GM21367 (cell line): ENCODE data around the gene PLXDC2.
A peak's percentile ranks its signal among the peaks of the same experiment; 100 is the strongest.
"Not testable (repeated sequence)": the region's sequence is repeated elsewhere in the genome, so short reads cannot be mapped to it uniquely, and the experiment has no call there.

Source experiments
- ATAC-seq: cut with Tn5 transposase; IDR thresholded peaks from one replicate; pipeline ENCODE4 v1.9.1; 2021; ENCODE audit not compliant: unreplicated experiment

PLXDC2 gene

DNA sequence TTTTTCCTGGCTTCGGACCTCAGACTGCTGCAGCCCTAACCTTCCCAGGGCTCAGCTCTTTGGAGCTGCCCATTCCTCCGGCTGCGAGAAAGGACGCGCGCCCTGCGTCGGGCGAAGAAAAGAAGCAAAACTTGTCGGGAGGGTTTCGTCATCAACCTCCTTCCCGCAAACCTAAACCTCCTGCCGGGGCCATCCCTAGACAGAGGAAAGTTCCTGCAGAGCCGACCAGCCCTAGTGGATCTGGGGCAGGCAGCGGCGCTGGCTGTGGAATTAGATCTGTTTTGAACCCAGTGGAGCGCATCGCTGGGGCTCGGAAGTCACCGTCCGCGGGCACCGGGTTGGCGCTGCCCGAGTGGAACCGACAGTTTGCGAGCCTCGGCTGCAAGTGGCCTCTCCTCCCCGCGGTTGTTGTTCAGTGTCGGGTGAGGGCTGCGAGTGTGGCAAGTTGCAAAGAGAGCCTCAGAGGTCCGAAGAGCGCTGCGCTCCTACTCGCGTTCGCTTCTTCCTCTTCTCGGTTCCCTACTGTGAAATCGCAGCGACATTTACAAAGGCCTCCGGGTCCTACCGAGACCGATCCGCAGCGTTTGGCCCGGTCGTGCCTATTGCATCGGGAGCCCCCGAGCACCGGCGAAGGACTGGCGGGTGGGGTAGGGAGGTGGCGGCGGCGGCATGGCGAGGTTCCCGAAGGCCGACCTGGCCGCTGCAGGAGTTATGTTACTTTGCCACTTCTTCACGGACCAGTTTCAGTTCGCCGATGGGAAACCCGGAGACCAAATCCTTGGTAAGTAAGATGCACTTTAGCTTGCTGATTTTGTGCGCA, at the start of gene PLXDC2:
TSS of gene PLXDC2 (plus strand) at position 22 of the 820 bp plus-strand sequence.
- ATAC-seq: no peak

DNA sequence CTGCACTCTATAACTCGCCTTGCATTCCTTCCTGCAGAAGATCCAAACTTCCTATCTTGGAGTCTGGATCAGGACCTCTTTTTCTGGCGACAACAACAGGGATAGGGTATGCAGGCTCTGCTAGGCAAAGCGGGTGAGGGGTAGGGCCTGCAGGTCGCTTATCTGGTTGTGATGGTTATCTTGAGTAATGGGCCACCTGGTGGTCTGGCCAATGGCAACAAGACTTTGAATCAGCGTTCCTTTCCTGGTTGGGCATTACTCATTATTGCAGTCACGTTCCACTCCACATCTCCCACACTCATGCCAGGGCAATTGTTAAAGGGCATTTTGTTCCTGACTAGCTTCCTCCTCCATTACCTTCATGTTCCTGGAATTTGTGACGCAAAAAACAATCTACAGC, 48.4 kb upstream of the PLXDC2 start:
- no peak for ATAC-seq

DNA sequence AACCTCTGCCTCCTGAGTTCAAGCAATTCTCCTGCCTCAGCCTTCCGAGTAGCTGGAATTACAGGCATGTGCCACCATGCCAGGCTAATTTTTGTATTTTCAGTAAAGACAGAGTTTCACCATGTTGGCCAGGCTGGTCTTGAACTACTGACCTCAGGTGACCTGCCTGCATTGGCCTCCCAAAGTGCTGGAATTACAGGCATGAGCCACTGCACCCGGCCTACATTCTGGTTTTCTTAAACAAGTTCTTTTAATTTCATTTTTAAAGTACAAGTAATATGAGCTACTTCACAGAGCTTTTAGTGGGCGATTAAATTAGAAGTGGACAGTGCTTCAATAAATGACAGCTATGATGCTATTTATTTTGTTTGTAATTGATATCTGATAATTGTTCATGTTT, 46.4 kb upstream of the PLXDC2 start:
- not testable (repeated sequence) for ATAC-seq

DNA sequence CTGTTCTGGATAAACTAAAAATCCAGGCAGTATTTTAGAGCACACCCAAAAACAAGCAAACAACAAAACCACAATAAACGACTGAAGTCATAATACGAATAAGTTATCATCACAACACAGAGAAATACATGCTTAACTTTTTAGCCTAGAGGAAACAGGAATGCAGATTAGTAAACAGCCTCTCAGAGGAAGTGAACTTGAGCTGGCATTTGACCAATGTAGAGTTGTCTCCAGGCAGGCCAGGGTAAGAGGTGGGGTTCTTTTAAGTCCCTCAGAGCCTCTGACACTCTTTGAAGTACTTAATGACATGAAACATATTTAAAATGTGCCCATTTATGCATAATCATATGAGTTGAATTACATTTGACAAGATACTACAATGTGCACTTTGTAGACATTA, 43.3 kb upstream of the PLXDC2 start:
- no peak for ATAC-seq

DNA sequence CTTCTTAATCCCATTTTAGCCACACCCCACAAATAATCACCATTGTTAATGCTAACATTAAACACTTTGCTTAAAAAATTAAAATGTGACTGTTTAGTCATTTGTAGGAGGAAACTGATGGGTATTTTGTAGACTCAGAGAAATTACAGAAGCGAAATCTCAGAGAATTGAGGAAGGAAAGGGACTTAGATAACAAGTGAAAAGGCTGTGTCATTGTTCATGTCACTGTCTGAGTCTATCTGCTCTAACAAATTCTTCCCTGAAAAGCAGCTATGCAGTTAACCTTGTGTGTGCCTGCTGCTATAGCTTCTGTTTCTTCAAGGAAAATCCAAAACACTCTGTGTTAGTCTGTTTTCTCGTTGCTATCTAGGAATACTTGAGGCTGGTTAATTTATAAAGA, 40.9 kb upstream of the PLXDC2 start:
- no peak for ATAC-seq

DNA sequence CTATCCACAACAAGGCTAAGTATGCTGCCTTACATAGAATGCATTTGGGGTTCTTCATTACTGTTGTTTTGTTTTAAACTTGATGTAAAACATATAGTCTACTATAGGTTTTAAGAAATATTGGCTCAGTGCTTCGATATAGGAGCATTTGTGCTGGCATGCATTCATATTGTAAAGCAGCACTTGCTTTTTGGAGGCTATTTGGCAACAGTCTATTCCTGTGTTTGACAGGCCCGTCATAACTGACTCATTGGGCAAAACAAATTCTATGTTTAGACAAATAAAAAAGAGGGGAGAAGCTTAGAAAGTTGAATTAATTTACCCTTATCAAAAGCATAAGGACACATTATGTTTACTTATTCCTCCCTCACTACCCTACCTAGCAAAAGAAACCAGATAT, 38.4 kb upstream of the PLXDC2 start:
- no peak for ATAC-seq

DNA sequence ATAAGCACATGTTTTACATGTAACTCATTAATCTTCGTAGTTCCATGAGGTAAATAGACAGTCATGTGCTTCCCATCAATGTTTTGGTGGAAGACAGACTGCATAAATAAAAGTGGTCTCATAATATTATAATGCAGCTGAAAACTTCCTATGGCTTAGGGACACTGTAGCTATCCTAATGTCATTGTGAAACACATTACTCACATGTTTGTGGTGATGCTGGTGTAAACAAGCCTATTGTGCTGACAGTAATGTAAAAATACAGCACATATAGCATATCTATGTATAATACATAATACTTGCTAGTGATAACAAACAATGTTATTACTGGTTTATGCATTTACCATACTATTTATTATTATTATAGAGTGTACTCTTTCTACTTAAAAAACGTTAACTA, 37.2 kb upstream of the PLXDC2 start:
- no peak for ATAC-seq

DNA sequence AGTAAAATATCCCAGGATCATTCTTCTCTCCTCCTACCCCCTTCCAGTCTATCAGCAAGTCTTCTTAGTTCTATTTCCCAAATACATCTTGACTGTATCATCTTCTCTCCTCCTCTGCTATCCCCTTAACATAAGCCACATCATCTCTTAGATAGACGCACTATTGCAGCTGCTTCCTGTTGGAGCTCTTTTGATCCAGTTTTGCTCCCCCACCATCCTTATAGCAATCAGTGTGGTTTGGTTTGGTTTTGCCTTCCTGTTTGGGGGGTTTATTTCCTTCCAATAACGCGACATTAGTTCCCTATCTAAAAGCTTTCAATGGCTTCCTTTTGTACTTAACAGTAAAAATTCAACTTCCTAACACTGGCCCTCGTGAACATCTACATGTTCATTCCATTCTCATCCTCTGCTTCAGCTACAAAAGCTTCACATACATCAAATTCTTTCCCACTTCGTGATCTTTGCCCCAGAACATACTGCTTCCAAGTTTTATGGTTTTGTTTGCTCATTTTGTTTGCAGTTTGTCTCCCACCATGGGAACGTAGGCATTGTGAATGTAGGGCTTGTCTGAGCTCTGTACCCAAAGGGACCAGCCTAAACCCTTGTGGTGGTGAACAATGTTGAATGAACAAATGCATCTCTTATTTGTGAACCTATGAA, 33.7 kb upstream of the PLXDC2 start:
- no peak for ATAC-seq

DNA sequence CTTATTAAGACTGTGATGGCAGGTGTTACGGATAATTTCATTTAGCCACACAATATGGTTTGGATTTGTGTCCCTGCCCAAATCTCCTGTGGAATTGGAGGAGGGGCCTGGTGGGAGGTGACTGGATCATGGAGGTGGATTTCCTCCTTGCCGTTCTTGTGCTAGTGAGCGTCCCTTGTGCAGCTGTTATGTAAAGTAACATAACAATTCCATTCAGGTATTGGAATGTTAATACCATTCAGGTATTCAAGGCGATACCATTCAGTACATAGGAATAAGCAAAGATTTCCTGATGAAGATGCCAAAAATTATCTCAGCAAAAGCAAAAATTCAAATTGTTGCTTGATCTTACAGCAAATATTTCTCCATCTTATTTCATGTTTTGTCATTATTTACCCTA, 32.5 kb upstream of the PLXDC2 start:
- no peak for ATAC-seq

DNA sequence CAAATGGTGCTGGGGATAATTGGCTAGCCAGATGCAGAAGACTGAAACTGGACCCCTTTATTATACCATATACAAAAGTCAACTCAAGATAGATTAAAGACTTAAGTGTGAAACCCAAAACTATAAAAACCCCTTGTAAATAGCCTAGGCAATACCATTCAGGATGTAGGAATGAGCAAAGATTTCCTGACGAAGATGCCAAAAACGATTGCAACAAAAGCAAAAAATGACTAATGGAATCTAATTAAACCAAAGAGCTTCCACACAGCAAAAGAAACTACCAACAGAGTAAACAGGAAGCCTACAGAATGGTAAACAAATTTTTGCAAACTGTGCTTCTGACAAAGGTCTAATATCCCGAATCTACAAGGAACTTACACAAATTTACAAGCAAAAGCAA, 30.9 kb upstream of the PLXDC2 start:
- ATAC-seq: no peak

DNA sequence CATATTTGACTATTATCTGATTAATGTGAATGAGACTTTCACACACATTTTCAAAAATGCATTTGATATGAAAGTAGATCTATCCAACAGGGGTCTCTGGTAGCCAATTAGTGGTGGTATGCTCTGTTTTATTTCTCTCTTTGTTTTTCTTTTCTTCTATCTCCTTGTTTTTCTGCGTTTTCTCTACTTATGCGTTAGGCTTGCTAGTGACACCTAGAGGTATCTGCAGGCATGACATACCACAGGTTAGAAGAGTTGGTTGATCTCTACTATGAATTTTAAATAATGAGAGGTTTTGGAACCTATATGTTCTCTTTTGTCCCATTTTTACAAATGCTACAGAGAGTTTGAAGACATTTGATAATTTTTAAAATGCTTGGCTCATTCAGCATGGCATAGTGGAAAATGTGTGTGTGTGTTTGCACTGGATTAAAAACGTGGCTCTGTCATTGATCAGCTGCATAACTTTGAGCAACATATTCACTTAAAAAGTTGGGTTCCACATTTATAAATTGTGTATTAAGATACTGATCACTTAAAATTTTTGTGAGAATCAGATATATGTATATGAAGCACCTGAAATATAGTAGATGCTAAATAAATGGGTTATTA, 28.1 kb upstream of the PLXDC2 start:
- peak; percentile 64 for ATAC-seq

DNA sequence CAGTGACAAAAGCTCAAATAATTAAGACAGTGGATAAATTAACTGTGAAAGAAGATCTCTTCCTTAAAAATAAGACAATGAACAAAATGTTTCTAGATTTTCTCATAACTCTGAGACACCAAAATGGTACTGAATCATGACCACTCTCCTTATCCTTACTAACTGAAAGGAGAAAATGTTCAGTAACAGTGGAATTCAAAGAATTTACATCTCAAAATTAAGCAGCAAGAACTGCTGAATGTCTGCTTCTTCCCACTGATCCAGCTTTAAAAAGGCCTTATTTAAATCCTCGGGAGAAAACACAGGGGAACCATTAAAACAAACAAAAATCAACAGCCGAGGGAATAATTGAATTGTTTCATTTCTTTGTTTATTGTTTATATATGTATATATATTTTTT, 27.3 kb upstream of the PLXDC2 start:
- no peak for ATAC-seq

DNA sequence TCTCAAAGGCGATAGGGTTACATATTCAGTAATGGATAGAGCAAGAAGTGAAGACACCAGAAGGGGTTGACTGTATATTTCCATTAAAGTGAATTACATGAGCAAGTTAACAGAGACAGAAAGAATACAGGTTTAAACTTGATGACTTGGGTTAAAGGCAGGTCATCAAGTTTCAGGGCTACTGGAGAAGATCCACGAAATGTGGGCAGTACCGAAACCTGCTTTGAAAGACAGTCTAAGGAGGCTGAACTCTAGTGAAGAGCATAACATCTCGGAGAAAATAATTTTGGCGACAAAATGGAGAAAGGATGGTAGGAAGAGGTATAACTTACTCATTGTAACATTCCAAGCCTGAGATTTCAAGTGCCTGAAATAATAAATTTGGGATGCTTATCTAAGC, 26.6 kb upstream of the PLXDC2 start:
- ATAC-seq: no peak

DNA sequence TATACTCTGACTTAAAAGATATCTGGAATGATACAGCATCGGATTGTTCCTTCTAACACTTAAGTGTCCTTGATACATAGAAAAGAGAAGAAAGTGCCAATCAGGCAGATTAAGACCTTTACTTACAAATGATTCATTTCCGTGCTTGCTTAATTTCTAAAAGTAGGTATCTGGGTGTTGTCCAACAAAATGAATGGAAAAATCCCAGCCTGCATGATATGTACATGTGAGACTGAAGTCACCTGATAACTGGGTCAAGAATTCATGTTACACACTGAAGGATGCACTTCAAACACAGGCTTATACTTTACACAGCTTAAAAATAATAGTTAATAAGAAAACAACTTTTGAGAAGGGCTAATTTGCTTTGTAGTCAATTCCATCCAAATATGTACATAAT, 25.2 kb upstream of the PLXDC2 start:
- no peak for ATAC-seq

DNA sequence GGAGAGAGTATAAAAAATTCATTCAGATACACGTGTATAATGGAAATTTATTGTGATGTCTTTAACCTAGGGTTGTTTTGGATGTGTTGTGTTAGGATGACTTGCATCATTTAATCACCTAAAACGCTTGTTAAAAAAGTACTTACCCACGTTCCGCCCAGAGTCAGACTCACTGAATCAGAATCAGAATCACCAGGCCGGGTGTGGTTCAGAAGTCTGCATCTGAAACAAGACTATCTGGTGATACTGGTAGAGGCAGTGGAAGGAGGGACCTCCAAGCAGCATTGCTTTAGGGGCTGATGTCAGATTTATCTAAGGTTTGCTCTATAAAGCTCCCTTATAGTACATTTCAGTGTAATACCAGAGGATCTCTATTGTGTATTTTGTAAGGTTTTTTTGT, 20.5 kb upstream of the PLXDC2 start:
- no peak for ATAC-seq

DNA sequence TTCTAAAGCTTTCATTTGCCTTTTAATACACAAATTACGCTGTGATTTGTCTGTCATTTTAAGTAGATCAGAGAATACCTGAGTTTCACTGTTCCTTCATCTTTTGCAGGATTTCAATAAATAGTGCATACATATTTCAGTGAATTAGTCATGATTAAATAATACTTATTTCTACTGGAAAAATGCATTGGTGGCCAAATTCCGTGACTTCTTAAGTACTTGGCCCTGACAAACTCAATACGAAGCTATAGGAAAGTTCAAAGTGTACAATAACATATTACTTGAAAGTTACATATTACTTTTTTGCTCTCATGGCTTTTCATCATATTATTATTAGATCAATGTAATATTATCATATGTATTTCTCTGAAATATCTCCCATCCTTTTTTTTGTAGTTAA, 16.1 kb upstream of the PLXDC2 start:
- no peak for ATAC-seq

DNA sequence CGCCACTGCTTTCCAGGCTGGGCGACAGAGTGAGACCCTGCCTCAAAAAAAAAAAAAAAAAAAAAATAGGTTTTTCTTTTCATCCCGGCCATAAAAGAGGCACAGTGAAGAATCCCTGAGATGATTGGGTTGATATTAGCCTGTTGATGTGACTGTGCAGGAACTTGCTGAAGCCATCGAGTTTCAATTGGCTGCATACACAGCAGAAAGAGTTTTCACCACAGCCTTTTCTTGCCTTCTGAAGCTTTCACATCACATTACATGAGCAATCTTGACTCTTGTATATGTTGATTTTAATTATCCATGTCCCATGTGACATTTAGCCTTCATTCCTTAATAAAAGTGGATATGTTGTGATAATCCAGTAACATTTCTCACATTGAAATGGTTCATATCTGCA, 14.9 kb upstream of the PLXDC2 start:
- ATAC-seq: no peak

DNA sequence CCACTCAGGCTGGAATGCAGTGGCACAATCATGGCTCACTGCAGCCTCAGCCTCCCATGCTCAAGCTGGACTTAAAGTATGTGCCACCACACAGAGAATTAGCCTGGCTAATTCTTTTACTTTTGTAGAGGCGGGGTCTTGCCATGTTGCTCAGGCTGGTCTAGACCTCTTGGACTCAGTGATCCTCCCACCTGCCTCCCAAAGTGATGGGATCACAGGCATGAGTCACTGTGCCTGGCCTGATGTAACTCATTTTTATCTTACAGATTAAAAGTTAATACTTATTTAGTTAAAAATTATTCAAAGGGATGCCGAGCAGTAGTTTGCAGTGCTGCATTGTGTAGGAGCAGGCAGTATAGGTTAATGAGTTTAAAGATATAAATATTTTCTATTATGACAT, 12.6 kb upstream of the PLXDC2 start:
- no peak for ATAC-seq

DNA sequence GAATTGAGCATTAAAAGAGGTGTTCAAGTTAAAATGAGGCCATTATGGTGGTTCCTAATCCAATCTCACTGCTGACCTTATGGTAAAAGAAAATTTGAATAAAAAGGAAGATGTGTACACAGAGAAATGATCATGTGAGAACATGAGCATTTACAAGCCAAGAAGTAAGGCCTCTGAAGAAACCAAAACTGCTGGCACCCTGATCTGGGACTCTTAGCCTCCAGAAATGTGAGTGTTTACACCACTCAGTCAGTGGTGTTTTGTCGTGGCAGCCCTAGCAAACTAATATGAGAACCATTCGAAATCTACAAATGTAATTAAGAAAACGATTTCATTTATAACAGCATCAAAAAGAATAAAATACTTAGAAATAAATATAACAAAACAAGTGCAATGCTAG, 6.8 kb upstream of the PLXDC2 start:
- no peak for ATAC-seq

DNA sequence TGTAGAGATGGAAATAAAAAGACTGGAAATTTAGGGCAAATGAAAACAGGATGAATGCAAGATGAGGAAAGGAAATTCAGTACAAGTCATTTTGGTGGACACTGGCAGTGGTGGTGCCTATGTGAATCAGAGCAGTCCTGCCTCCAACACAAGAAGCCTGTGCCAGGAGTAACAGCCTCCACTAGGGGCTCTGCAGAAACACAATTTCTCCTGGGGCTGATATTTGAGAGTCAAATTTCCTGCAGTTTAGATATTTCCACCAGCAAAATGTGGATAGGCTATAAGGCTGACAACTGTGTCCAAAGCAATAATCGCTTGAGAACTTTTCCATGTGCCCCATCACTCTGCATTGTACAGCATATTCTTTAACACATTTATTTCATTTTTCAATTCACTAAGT, 4.7 kb upstream of the PLXDC2 start:
- no peak for ATAC-seq

DNA sequence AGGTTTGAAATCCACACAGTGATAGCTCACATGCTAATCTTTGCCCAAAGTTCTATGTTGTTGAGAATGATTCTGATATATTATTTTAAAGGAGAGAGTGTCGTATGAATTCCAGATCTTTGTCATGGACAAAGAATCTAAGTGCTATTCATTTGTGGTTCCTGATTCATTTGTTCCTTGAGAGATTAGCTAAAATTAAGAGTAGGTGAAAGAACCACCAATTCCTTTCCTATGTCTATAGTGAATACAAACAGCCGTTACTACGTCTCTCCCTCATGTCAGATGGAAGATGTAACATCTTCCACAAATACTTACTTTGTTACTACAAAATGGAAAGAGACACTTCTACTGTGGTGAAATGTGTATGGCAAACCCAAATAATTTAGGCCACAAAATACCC, 3.3 kb upstream of the PLXDC2 start:
- no peak for ATAC-seq

DNA sequence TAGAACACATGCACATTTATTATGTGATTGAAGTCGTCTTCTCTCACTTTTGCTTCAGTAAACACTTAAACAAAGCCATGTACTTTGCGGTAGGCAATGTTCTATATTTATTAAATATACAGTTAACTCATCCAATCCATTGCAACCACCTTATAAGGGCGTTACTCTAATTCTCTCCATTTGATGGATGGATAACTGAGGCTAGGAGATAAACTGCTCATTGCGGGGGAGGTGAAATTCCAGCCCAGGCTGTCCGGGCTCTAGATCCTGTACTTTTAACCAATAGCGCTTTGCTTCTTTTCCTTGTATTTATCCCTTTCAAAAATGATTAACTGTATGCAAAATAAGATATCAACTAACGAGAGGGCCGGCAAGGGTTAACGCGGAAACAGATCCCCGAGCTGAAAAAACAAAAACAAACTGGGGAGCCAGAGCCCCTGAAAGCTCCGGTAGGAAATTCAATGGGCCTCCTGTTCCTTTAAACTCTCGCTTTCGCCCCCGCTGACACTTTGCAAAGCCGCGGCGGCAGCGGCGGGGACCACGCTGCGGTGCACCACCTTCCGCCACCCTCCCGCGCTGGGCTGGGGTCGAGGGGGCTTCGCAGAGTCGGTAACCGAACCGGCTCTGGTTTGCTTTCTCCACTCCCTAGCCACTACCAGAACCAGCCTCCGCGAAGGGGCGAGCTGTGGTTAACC, 1.0 kb upstream of the PLXDC2 start:
- ATAC-seq: no peak
